Activated T-cell treated with anti-CD3 and anti-CD28 coated beads, Interleukin-2, amount 50 U/mL, for 48 hours (primary cell): ENCODE measurements around the gene EPHA1.

Source experiments
- DNase-seq, 2 experiments: peaks; one replicate each; pipeline ENCODE4 v3.0.0-alpha.2; 2020

The EPHA1 gene

GRCh38 chr7:143368387-143368786, 40.3 kb downstream of the EPHA1 start:
- DNase-seq = no peak

- DNase-seq = no peak
Measured at GRCh38 chr7:143367972-143368371, 40.7 kb downstream of the EPHA1 start.

DNA sequence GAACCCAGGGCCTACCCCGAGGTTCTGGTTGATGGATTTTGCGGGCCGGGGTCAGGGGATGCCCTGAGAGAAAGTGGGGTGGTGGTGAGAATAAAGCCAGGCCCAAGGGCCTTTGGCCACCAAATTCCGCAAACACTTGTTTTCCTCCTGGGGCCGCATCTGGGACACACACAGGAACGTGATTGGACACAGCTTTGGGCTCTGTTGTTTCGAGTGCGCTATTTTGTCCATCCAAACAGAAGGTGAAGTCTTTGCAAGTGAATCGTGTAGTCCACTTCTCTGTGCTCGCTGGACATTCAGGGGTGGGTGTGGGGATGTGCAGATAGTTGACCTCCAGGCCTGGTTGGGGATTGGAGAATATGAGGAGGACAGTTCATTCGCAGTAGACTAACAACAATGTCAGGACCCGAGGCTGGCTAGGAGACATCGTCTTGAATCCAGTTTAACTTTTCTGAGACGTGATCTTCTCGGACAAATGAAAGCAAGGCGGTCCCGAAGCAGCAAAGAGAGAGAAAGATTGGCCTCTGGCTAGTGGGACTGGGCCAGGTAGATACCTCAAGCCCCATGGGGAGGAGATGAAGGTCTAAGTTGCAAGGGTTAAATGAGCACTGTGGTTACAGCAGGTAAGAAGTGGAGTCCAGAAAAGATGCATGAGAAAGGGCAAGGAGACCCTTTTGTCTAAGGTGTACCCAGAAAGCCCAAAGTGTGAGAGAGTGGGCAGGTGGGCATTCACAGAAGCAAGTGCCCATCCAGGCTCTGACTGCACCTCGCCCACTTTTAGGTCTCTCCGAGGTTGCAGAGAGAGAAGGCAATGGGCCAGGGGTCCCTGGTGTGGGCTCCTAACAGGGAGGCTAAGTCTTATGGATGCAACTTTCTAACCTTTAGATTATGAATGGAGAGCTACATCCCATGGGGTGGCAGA, 45.4 kb downstream of the EPHA1 start:
- DNase-seq = no peak

DNA sequence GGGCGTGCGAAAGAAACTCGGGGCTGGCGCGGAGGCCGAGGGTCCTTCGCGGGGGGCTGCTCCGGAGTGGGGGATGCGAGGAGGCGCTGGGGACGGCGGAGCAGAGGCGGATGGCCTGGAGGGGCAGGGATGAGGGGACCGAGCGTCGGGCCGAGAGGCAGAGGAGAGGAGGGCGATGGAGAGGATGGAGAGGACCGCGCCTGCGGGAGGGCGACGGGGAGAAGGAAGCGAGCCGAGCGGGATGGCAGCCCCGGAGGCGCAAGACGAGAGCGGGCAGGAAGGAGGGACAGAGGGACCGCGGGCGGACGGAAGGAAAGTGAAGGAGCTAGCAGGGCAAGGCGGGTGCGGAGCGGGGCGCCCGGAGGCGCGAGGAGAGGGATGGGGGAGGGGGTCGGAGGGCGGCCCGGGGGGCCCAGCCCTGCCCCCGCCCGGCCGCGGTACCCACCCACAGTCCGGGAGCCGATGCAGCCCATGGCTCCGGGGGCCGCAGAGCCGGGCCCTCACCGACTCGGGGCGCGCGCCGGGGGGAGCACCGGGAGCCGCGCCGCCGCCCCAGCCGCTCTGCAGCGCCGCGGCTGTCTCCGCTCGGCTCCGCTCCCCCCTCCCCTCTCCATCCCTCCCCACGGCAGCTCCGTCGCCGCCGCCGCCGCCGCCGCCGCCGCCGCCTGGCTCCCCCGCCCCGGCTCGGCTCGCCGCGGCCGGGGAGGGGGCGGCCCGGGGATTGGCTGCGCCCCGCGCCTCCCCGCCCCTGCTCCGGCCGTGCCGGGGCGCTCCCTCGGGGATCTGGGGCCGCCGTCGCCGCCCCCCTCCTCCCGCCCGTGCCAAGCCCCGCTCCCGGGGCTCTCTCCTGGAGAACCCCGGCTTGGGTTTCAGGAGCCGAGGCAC, 46.3 kb downstream of the EPHA1 start, which contains the start of gene FAM131B:
Gene FAM131B (minus strand): TSS at position 583 of the 885 bp plus-strand sequence. CDS start 110 bp downstream, at position 473.
- peak; percentile 47 to 54 for DNase-seq

- no peak for DNase-seq
Measured at GRCh38 chr7:143361552-143362130, 47.0 kb downstream of the EPHA1 start.

GRCh38 chr7:143360788-143361551, 47.7 kb downstream of the EPHA1 start:
- DNase-seq = no peak

GRCh38 chr7:143359771-143360353, 48.8 kb downstream of the EPHA1 start:
- no peak for DNase-seq

DNA sequence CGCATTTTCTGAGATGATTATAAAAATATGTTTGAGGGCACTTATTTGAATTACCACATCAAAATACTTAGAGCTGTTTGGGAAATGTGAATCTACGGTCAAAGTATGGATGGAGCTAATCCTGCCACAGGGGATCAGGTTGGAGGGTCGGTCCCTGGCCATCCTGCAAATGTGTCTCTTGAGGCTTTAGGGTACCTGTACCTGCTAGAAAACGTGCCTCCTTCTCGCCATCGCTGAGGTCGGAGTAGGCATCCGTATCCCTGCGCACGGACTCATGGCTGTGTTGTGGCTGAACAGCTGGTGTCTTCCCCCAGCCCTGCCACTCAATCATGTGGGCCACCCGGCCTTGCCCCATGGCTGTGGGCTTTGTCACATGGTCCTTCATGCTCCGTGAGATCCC, 50.0 kb downstream of the EPHA1 start:
- no peak for DNase-seq

DNA sequence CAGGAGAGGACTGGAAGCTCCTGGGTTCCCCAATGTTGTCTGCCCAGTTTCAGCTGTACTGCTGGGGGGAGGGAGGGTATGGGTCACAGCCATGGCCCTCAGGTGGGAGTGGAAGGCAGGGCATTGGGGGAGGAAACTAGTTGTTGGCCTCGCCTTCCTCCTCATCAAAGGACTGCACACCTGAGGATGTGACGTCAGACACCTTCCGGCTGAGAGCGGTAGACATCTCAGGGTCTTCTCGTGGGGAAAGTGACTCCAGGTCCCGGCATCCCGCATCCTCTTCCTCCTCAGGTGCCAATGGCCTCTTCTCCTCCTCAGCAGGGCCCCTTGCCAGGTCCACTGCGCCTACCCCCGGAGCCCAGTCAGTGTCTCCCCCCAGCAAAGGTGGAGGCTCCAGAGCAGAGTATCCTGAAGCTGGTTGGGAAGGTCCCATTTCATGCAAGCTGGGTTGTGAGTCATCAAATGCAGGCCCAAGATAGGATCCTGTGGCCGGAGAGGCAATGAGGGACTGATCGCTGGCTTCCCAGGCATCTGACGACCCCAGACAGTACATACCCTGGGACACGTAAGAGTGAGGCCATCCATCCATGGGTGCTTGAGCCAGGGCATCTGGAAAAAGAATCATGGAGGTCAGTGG, 52.1 kb downstream of the EPHA1 start:
- no peak for DNase-seq

GRCh38 chr7:143355450-143356385, 52.9 kb downstream of the EPHA1 start:
- no peak for DNase-seq

DNA sequence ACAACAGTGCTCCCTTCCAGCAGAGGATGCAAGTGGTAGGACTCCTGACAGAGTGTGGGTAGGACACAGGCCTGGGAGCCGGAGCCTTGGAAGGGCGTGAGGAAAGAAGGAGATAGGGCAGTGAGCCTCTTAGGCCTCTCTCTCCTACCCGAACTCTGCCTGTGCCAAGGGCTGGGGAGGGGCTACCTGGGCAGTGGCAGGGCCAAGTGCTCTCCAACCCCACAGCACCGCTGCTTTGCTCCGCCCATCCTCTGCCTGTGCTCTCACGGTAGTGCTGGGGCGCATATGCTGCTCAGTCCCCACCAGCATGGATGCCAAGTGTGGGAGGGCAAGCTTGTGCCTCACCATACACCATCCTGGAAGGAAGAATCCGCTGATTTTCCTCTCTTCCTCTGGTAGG, 53.7 kb downstream of the EPHA1 start:
- no peak for DNase-seq

DNA sequence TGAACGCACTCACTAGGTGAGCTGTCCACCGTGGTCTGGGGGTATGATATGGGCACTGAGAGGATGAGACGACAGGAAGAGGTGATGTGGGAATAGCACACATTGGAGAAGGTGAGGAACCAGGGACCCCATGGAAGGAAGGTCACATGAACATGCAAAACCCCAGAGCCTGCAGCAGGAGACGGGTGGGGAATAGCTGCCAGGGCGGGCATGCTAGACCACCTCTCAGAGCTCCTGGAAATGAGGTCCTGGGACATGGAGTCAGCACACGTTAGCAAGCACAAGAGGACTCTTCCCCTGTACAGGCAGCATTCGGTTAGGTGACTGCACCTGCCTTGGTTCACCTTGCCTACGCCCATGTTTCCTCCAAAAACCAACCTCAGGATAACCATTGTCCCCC, 54.3 kb downstream of the EPHA1 start:
- no peak for DNase-seq

DNA sequence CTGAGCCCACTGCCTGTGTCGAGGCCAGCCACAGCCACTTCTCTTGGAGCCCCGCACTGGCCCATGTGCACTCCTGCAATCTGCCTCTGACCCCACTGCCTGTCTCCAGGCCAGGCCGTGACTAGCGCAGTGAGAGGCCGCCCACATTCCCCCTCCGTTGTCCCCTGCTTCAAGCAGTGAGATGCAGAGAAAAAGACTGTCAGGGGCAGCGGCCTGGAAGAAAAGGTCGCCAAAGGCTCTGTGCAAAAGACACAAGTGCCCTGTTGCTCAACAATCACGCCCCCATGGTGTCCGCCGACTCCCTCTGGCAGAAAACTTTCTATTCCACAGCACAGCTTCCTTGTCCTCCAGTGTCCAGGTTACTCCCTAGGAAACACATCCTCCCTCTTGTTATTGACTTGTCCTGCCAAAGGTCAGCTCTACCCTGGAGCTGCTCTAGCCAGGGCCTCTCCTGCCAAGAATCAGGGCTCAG, 56.1 kb downstream of the EPHA1 start:
- DNase-seq = no peak

DNA sequence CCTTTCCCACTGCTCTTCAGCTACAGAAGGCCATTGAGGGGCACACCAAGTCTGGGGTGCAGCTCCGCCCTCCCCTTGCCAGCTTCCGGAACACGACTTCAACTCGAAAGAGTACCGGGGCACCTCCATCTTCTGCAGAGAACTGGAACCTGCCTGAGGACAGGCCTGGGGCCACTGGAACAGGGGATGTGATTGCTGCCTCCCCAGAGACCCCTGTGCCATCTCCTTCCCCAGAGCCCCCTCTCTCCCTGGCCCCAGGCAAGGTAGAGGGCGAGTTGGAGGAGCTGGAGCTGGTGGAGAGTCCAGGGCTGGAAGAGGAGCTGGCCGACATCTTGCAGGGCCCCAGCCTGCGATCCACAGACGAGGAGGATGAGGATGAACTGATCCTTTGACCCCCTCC, 57.1 kb downstream of the EPHA1 start:
- DNase-seq = no peak

GRCh38 chr7:143351060-143351459, 57.6 kb downstream of the EPHA1 start:
- no peak for DNase-seq

DNA sequence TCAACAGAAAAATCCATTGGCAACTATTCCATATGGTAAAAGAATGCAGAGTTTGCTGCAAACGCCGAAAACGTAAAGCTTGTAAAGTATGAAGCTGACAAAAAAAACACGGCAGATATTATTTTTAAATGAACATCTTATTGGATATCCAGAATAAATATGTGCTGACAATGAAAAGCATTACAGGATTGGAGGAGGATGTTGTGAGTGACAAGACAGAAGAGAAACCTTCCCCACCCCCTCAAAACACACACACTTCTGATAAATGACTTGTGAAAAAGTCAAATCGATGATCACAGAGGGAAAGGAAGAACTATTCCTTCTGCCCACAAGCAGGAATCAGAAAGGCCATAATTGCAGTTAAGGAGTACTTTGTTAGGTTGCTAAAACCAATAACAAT, 60.7 kb downstream of the EPHA1 start:
- DNase-seq = no peak

GRCh38 chr7:143346018-143346417, 62.6 kb downstream of the EPHA1 start:
- DNase-seq = no peak

DNA sequence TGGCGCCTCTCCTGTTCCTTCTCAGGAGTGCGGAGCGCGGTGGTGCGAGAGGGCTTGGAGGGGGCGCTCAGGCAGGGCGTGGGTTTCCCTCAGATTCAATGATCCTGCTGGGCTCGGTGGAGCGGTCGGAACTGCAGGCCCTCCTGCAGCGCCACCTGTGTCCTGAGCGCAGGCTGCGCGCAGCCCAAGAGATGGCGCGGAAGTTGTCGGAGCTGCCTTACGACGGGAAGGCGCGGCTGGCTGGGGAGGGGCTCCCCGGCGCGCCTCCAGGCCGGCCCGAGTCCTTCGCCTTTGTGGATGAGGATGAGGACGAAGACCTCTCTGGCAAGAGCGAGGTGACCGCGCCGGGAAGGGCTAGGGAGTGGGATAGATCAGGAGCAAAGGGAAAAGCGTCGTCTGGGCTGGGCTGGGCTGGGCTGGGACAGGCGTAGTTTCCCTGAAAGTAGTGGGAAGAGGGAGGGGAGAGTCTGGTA, 63.2 kb downstream of the EPHA1 start:
- DNase-seq = peak; percentile 73 to 81

DNA sequence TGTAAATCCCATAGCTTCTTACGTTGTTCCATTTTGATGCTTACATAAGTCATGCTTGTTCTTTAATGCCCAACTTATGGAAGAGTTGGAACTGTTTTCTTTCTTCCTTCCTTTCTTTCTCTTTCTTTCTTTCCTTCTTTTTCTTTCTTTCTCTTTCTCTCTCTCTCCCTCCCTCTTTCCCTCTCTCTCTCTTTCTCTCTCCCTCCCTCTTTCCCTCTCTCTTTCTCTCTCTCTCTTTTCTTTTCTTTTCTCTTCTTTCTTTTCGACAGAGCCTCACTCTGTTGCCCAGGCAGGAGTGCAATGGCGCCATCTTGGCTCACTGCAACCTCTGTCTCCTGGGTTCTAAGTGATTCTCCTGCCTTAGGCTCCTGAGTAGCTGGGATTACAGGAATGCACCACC, 65.1 kb downstream of the EPHA1 start:
- no peak for DNase-seq

DNA sequence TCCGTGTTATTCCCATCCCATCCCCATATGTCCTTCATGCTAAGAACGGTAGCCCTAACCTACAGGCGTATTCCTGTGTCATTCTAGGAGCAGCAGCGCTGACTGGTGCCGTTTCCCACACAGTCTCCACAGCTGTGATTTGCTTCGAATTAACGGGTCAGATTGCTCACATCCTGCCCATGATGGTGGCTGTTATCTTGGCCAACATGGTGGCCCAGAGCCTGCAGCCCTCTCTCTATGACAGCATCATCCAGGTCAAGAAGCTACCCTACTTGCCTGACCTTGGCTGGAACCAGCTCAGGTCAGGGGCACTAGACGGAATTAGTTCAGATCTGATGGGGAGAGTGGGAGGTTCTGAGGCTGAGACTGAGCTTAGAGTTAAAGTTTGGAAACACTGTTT, 66.8 kb downstream of the EPHA1 start:
- DNase-seq = no peak
